GM12801 (cell line): Measurements from ENCODE around the gene ST3GAL2.

Experiments
- TF ChIP-seq, protein P1 (sequence below): IDR thresholded peaks from one replicate; pipeline ENCODE4 v1.5.1; 2011; ENCODE audit warnings: control low read depth; ENCODE audit not compliant: insufficient read length; ENCODE audit errors: extremely low read depth

ST3GAL2 gene

GRCh38 chr16:70421014-70421413 lies 17.9 kb downstream of the ST3GAL2 start:
- TF ChIP-seq, protein P1, sequence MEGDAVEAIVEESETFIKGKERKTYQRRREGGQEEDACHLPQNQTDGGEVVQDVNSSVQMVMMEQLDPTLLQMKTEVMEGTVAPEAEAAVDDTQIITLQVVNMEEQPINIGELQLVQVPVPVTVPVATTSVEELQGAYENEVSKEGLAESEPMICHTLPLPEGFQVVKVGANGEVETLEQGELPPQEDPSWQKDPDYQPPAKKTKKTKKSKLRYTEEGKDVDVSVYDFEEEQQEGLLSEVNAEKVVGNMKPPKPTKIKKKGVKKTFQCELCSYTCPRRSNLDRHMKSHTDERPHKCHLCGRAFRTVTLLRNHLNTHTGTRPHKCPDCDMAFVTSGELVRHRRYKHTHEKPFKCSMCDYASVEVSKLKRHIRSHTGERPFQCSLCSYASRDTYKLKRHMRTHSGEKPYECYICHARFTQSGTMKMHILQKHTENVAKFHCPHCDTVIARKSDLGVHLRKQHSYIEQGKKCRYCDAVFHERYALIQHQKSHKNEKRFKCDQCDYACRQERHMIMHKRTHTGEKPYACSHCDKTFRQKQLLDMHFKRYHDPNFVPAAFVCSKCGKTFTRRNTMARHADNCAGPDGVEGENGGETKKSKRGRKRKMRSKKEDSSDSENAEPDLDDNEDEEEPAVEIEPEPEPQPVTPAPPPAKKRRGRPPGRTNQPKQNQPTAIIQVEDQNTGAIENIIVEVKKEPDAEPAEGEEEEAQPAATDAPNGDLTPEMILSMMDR, result no peak

DNA sequence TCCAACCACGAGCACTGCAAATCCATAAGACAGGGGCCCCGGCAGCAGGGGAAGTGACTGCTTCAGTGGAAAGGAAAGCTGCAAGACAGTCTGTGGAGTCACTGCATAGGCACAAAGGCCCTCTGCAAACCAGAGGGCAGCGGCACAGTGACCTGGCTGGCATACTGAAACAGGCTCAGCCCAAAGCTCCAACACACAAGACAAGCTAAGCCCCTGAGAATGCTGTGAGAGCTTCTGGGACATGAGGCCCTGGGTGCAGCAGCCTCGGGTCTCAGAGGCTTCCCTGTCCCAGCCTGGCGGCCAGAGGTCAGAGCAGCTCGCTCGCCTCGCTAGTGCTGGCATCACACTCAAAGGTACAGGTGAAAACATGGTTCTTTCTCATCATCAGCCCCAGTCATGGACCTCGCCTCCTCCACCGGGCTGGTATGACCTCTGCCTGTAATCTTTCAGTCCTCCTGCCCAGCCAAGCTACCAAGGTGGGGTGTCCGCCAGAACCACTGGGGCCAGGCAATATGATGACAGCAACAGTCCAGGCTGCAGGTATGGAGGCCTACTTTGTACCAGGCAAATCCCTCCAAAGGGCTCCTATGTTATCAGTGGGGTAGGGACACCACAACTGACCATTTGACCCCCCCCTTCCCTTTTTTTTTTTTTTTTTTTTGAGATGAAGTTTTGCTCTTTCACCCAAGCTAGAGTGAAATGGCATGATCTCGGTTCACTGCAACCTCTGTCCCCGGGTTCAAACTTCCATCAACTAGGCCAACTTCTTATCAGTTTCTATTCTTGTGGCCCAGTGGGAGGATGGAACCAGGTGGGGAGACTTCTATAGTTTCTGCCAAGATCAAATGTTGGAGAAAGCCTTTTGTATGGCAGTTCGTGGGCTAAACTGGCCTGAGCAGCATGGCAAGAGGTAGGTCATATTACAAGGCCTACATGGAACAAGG lies 19.2 kb downstream of the ST3GAL2 start:
- TF ChIP-seq, protein P1, result no peak

DNA sequence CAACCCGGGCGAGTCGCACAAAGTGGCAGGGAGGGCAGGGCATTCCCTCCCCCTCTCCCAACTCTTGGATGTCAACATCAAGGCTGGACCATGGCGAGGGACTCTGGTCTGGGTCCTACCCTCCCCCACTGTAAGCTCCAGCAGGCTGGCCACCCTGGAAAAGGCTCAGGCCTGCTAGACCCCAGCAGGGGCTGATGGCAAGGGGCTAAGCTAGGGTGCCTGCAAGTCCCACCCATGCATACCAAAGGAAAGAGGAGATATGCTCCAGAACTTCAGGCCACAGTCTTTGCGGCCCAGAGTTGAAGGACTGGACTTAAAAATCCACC lies 19.9 kb downstream of the ST3GAL2 start:
- TF ChIP-seq, protein P1, result no peak

GRCh38 chr16:70418274-70418992 lies 20.5 kb downstream of the ST3GAL2 start:
- TF ChIP-seq, protein P1, result no peak

- TF ChIP-seq, protein P1, result no peak
Measured at GRCh38 chr16:70417661-70418060, 21.2 kb downstream of the ST3GAL2 start.

- TF ChIP-seq, protein P1, result no peak
Measured at GRCh38 chr16:70416748-70417616, 21.9 kb downstream of the ST3GAL2 start.

DNA sequence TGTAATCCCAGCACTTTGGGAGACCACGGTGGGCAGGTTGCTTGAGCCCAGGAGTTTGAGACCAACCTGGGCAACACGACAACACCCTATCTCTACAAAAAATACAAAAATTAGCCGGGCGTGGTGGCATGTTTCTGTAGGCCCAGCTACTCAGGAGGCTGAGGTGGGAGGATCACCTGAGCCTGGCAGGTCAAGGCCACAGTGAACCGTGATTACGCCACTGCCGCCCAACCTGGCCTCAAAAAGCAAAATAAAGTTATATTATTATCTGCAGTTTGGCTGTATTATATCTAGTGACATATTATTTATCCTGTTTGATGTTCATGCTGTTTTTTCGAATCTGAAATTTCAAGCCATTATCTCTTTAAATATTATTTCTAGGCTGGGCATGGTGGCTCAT lies 26.5 kb downstream of the ST3GAL2 start:
- TF ChIP-seq, protein P1, result no peak
